ENCODE measurements around the gene LPAR5. TPM values are rescaled to one million over a fixed set of nuclear protein-coding genes. Genes with fewer than 3 reads are reported as not detected.

Gene LPAR5
- total RNA-seq: 1 to 10 TPM; 3.5 TPM

GRCh38 chr12:6635856-6636531 is at the start of gene LPAR5:
TSS of gene LPAR5 (minus strand) at chr12:6635959. CDS start at chr12:6621248, 14,711 bp downstream.
- intact Hi-C loops (cut with DNase I, micrococcal nuclease): no loop called here
- ATAC-seq (peak; percentile 41), DNase-seq (peak; percentile 49)
- ChIA-PET CTCF (interaction anchor here (1.2 kb wide), 1 partner anchor 14 kb away, joined by 4 read pairs; no protein-coding TSS in a partner anchor), POLR2A (no interaction called here)
- no peaks in the 10 kb centered on the region for H3K27me3 Mint-ChIP-seq
- H3K27ac Mint-ChIP-seq: peak within 1 kb of the TSS; percentile 76
- peaks cover 44% of the 10 kb centered on the region for H3K4me1 Mint-ChIP-seq
- H3K4me3 Mint-ChIP-seq: peak within 1 kb of the TSS; percentile 42
- no peaks in the 10 kb centered on the region for H3K36me3 Mint-ChIP-seq (ENCODE audit: low read depth)
- H3K9me3 Mint-ChIP-seq (ENCODE audit: low read depth): no peaks in the 10 kb centered on the region

GRCh38 chr12:6684609-6685008 is 48.9 kb upstream of the LPAR5 start:
- H3K4me3 Mint-ChIP-seq: no peak overlapping the region
- peaks cover 46% of the 10 kb centered on the region for H3K4me1 Mint-ChIP-seq
- no peaks in the 10 kb centered on the region for H3K27me3 Mint-ChIP-seq
- intact Hi-C loops (cut with DNase I, micrococcal nuclease): loop anchor here (1.0 to 5.0 kb wide), 6 partner anchors 21 to 141 kb away; partner anchors contain the start of genes CHD4 (in 1 of the 2), ING4 (in 1 of the 2) and NOP2 (in 1 of the 2)
- DNase-seq (peak; percentile 75), ATAC-seq (peak; percentile 12)
- POLR2A ChIA-PET: interaction anchor here (0.6 to 1.0 kb wide), 4 partner anchors 39 to 189 kb away, joined by 3 to 5 read pairs (median 4); partner anchors contain the start of genes COPS7A, NOP2 and SPSB2
- CTCF ChIA-PET: interaction anchor here (0.6 to 2.3 kb wide), 41 partner anchors 9 to 320 kb away, joined by 3 to 20 read pairs (median 4); partner anchors contain the start of genes COPS7A, GPR162, MLF2 and TPI1
- no peaks in the 10 kb centered on the region for H3K9me3 Mint-ChIP-seq (ENCODE audit: low read depth)
- peaks cover 52% of the 10 kb centered on the region for H3K36me3 Mint-ChIP-seq (ENCODE audit: low read depth)
- peak overlapping the region; percentile 82 for H3K27ac Mint-ChIP-seq

- DNase-seq (no peak), ATAC-seq (no peak)
- H3K36me3 Mint-ChIP-seq (ENCODE audit: low read depth): peaks cover 67% of the 10 kb centered on the region
- intact Hi-C loops (cut with DNase I, micrococcal nuclease): no loop called here
- no peak overlapping the region for H3K27ac Mint-ChIP-seq
- no peaks in the 10 kb centered on the region for H3K9me3 Mint-ChIP-seq (ENCODE audit: low read depth)
- no peak overlapping the region for H3K4me3 Mint-ChIP-seq
- ChIA-PET CTCF (no interaction called here), POLR2A (no interaction called here)
- peaks cover 4% of the 10 kb centered on the region for H3K4me1 Mint-ChIP-seq
- no peaks in the 10 kb centered on the region for H3K27me3 Mint-ChIP-seq
Measured at GRCh38 chr12:6676962-6677361, 41.2 kb upstream of the LPAR5 start.

- DNase-seq (no peak), ATAC-seq (no peak)
- Mint-ChIP-seq H3K9me3 (ENCODE audit: low read depth) (no peaks in the 10 kb centered on the region), H3K27ac (no peak overlapping the region), H3K4me1 (no peaks in the 10 kb centered on the region), H3K4me3 (no peak overlapping the region), H3K27me3 (no peaks in the 10 kb centered on the region), H3K36me3 (ENCODE audit: low read depth) (peaks cover 68% of the 10 kb centered on the region)
- ChIA-PET POLR2A (no interaction called here), CTCF (interaction anchor here (3.7 kb wide), 1 partner anchor 12 kb away, joined by 16 read pairs; no protein-coding TSS in a partner anchor)
- intact Hi-C loops (cut with DNase I, micrococcal nuclease): no loop called here
Measured at GRCh38 chr12:6672143-6672542, 36.4 kb upstream of the LPAR5 start.

- peaks cover 60% of the 10 kb centered on the region for H3K36me3 Mint-ChIP-seq (ENCODE audit: low read depth)
- no peaks in the 10 kb centered on the region for H3K27me3 Mint-ChIP-seq
- intact Hi-C loops (cut with DNase I, micrococcal nuclease): no loop called here
- peaks cover 13% of the 10 kb centered on the region for H3K4me1 Mint-ChIP-seq
- POLR2A ChIA-PET: interaction anchor here (0.6 to 0.7 kb wide), 2 partner anchors 42 to 115 kb away, joined by 4 read pairs; no protein-coding TSS in a partner anchor
- DNase-seq (no peak), ATAC-seq (no peak)
- CTCF ChIA-PET: interaction anchor here (0.6 to 1.8 kb wide), 2 partner anchors 14 to 448 kb away, joined by 3 to 5 read pairs; no protein-coding TSS in a partner anchor
- H3K4me3 Mint-ChIP-seq: no peak overlapping the region
- H3K9me3 Mint-ChIP-seq (ENCODE audit: low read depth): peaks cover 2% of the 10 kb centered on the region
- no peak overlapping the region for H3K27ac Mint-ChIP-seq
Measured at GRCh38 chr12:6667559-6668210, 31.9 kb upstream of the LPAR5 start.

GRCh38 chr12:6666211-6666610 is 30.5 kb upstream of the LPAR5 start:
- intact Hi-C loops (cut with DNase I, micrococcal nuclease): no loop called here
- ChIA-PET CTCF (interaction anchor here (0.7 to 1.8 kb wide), 4 partner anchors 8 to 203 kb away, joined by 4 to 5 read pairs (median 4); partner anchors contain the start of gene ZNF384), POLR2A (interaction anchor here (0.5 kb wide), 1 partner anchor 53 kb away, joined by 8 read pairs; no protein-coding TSS in a partner anchor)
- DNase-seq (no peak), ATAC-seq (no peak)
- no peaks in the 10 kb centered on the region for H3K27me3 Mint-ChIP-seq
- peaks cover 21% of the 10 kb centered on the region for H3K4me1 Mint-ChIP-seq
- H3K9me3 Mint-ChIP-seq (ENCODE audit: low read depth): peaks cover 2% of the 10 kb centered on the region
- peaks cover 46% of the 10 kb centered on the region for H3K36me3 Mint-ChIP-seq (ENCODE audit: low read depth)
- no peak overlapping the region for H3K4me3 Mint-ChIP-seq
- H3K27ac Mint-ChIP-seq: no peak overlapping the region

- H3K27ac Mint-ChIP-seq: no peak overlapping the region
Measured at GRCh38 chr12:6664902-6665301, 29.1 kb upstream of the LPAR5 start.

GRCh38 chr12:6662906-6663742 is 27.4 kb upstream of the LPAR5 start, which contains the start of gene ING4:
TSS of gene ING4 (minus strand) at chr12:6663119. CDS start at chr12:6663101, 18 bp downstream.
- POLR2A ChIA-PET: interaction anchor here (0.6 to 0.9 kb wide), 2 partner anchors 12 to 26 kb away, joined by 3 read pairs; no protein-coding TSS in a partner anchor
- peaks cover 2% of the 10 kb centered on the region for H3K9me3 Mint-ChIP-seq (ENCODE audit: low read depth)
- DNase-seq: peak; percentile 98
- no peaks in the 10 kb centered on the region for H3K27me3 Mint-ChIP-seq
- peaks cover 24% of the 10 kb centered on the region for H3K4me1 Mint-ChIP-seq
- peak within 1 kb of the TSS; percentile 91 for H3K27ac Mint-ChIP-seq
- peak; percentile 98 for ATAC-seq
- intact Hi-C loops (cut with DNase I, micrococcal nuclease): loop anchor here (1.0 to 2.0 kb wide), 15 partner anchors 21 to 1363 kb away; partner anchors contain the start of genes COPS7A (in 2 of the 2), USP5 (in 2 of the 2), ZNF384 (in 2 of the 2) and CHD4 (in 1 of the 2)
- H3K36me3 Mint-ChIP-seq (ENCODE audit: low read depth): peaks cover 27% of the 10 kb centered on the region
- H3K4me3 Mint-ChIP-seq: peak within 1 kb of the TSS; percentile 84
- CTCF ChIA-PET: interaction anchor here (0.7 to 2.8 kb wide), 8 partner anchors 21 to 210 kb away, joined by 3 to 15 read pairs (median 4); partner anchors contain the start of genes SPSB2, USP5 and ZNF384

More at GRCh38 chr12:6664902-6665301, 29.1 kb upstream of the LPAR5 start:
- H3K9me3 Mint-ChIP-seq (ENCODE audit: low read depth): peaks cover 2% of the 10 kb centered on the region
- ATAC-seq: no peak
- H3K4me1 Mint-ChIP-seq: peaks cover 21% of the 10 kb centered on the region
- H3K4me3 Mint-ChIP-seq: no peak overlapping the region
- H3K27me3 Mint-ChIP-seq: no peaks in the 10 kb centered on the region
- ChIA-PET POLR2A (interaction anchor here (0.9 kb wide), 1 partner anchor 59 kb away, joined by 5 read pairs; the partner anchor contains the start of gene COPS7A), CTCF (interaction anchor here (0.6 to 2.8 kb wide), 9 partner anchors 19 to 188 kb away, joined by 3 to 15 read pairs (median 4); partner anchors contain the start of genes USP5 and ZNF384)
- DNase-seq: no peak
- intact Hi-C loops (cut with DNase I, micrococcal nuclease): no loop called here
- peaks cover 38% of the 10 kb centered on the region for H3K36me3 Mint-ChIP-seq (ENCODE audit: low read depth)

- POLR2A ChIA-PET: no interaction called here
- intact Hi-C loops (cut with DNase I, micrococcal nuclease): loop anchor here (2.0 kb wide), 4 partner anchors 46 to 526 kb away; partner anchors contain the start of genes COPS7A (in 1 of the 2), IFFO1 (in 1 of the 2) and PEX5 (in 1 of the 2)
- peaks cover 2% of the 10 kb centered on the region for H3K9me3 Mint-ChIP-seq (ENCODE audit: low read depth)
- H3K36me3 Mint-ChIP-seq (ENCODE audit: low read depth): peaks cover 21% of the 10 kb centered on the region
- no peak for DNase-seq
- ATAC-seq: peak; percentile 57
- CTCF ChIA-PET: interaction anchor here (1.3 kb wide), 1 partner anchor 61 kb away, joined by 3 read pairs; the partner anchor contains the start of gene COPS7A
- H3K4me1 Mint-ChIP-seq: peaks cover 24% of the 10 kb centered on the region
- no peaks in the 10 kb centered on the region for H3K27me3 Mint-ChIP-seq
- H3K27ac Mint-ChIP-seq: peak overlapping the region; percentile 91
- H3K4me3 Mint-ChIP-seq: peak overlapping the region; percentile 84
Measured at GRCh38 chr12:6662602-6662905, 26.8 kb upstream of the LPAR5 start.

- Mint-ChIP-seq H3K9me3 (ENCODE audit: low read depth) (no peaks in the 10 kb centered on the region), H3K36me3 (ENCODE audit: low read depth) (peaks cover 20% of the 10 kb centered on the region), H3K4me1 (peaks cover 3% of the 10 kb centered on the region), H3K4me3 (no peak overlapping the region), H3K27me3 (no peaks in the 10 kb centered on the region), H3K27ac (no peak overlapping the region)
- POLR2A ChIA-PET: no interaction called here
- no peak for ATAC-seq
- intact Hi-C loops (cut with DNase I, micrococcal nuclease): no loop called here
- CTCF ChIA-PET: interaction anchor here (1.0 kb wide), 2 partner anchors 30 to 181 kb away, joined by 3 to 4 read pairs; no protein-coding TSS in a partner anchor
- no peak for DNase-seq
Measured at GRCh38 chr12:6653987-6654386, 18.2 kb upstream of the LPAR5 start.
